HG02970 (cell line): ENCODE measurements around the gene VPS35.

Source experiments
- ATAC-seq: cut with Tn5 transposase; IDR thresholded peaks from one replicate; pipeline ENCODE4 v1.9.1; 2021; ENCODE audit warnings: mild to moderate bottlenecking, moderate library complexity, moderate number of reproducible peaks; ENCODE audit not compliant: unreplicated experiment, low FRiP score

The VPS35 gene

DNA sequence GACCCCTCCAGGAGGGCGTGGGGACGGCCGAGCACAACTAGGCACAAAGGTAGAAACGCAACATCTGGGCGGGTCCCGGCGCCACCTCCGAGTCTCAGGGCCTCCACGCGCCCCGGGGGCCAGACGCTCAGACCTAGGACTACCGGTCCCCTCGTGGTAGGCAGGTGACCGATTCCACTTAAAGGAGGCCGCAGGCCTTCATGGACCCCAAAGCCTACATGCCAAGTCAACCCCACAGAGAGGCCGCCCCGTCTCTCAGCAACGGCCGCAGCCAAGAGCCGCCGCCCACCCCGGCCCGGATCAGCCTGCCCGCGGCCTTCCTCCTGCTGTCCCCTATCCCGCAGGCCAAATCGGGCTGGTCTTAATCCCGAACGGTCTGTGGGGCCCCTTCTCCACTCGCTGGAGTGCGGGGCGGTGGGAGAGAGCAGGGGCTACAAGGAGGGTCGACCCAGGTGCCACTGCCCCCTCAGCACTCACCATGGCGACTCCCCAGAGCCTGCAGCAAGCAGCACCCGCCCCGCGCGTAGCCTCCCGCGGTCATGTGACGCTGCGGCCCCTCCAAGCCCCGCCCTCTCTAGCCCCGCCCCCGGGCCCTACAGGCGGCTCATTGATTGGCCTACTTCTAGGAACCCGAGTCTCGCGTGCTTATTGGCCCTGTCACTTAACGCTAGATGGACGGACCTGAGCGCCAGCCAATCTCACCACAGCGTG, at the start of gene VPS35:
Gene VPS35 (minus strand): TSS at position 525 of the 711 bp plus-strand sequence. CDS start 45 bp downstream, at position 480.
- peak; percentile 80 for ATAC-seq

DNA sequence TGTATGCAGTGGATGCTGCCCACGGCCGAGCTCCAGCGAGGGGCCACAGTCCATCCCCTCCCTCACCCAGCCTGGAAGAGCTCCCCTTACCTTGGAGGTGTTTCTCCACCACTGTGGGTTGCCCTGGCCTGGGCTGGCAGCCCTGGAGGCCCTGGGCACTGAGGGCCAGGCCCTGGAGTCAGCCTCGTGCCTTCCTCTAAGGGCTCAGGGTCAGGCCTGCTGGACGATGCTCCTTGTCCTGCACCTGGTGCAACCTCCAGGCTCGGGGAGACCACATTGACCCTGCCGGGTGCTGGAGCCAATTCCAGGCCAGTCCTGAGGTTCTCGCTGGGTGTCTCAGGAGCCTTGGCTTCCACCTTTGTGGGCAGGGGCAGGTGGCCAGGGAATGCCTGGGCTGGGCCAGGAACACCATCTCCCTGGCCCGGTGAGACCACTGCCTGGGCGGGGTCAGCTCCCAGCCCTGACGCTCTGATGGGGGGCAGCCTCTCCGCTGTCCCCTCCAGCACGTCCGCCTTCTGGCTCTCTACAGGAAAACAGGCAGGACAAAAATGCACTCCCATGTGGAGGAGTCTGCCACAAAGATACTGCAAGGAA, 48.7 kb upstream of the VPS35 start:
- ATAC-seq = no peak

DNA sequence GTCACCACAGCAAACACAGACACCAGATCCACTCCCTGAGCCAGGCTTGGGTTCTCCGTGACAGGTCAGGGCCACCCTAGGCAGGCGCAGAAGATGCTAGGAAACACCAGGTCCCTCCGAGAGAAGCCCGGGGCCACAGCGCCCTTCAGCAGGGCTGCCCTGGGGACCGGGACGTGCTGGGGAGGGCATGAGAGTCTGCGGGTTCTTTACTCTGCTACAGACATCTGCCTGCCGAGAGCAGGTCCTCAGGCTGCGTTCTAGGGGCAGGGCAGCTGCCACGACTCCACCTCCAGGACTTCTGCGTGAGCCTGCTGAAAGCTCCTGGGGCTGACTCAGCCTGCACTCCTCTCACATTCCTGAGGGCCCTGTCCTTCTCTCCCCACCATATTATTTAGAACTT, 47.7 kb upstream of the VPS35 start:
- ATAC-seq = no peak

DNA sequence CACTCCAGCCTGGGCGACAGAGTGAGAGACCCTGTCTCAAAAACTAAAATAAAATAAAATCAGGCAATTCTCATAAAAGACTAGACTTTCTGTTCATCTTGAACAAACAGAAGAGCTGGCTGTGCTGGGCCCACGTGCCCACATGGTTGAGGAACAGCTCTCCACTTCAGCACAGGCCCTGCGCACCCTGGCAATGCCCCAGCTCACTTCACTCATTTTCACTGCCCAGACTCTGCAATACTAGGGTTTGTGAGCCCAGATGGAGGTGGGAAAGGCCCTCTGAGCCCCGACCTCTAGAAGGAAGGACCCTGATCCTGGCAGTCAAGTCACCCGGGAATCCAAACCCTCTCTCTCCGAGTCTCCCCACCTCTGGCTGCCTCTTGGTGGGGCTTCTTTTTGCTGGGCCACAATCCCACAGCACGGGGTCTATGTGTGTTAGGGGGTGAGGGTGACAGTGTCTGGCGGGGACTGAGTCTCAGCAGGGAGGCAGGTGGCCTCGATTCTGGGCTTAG, 44.4 kb upstream of the VPS35 start:
- ATAC-seq = no peak

DNA sequence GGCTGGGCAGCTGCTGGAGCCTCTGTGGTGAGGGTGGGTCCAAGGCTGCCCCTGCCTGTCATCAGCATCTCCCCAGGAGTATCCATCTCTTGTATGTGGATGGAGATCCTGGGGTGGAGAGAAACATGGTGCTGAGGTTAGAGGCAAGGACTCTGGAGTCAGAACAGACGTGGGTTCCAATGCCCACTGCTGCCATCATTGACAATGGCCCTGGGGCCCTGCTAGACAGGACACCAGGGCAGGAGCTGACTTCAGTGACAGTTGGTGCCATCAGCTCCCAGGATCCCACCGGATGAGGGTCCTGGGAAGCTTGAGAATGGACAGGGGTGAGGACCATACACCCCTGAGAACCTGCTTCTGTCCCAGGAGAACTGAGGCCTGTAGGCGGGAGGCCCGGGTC, 43.6 kb upstream of the VPS35 start:
- ATAC-seq = no peak

DNA sequence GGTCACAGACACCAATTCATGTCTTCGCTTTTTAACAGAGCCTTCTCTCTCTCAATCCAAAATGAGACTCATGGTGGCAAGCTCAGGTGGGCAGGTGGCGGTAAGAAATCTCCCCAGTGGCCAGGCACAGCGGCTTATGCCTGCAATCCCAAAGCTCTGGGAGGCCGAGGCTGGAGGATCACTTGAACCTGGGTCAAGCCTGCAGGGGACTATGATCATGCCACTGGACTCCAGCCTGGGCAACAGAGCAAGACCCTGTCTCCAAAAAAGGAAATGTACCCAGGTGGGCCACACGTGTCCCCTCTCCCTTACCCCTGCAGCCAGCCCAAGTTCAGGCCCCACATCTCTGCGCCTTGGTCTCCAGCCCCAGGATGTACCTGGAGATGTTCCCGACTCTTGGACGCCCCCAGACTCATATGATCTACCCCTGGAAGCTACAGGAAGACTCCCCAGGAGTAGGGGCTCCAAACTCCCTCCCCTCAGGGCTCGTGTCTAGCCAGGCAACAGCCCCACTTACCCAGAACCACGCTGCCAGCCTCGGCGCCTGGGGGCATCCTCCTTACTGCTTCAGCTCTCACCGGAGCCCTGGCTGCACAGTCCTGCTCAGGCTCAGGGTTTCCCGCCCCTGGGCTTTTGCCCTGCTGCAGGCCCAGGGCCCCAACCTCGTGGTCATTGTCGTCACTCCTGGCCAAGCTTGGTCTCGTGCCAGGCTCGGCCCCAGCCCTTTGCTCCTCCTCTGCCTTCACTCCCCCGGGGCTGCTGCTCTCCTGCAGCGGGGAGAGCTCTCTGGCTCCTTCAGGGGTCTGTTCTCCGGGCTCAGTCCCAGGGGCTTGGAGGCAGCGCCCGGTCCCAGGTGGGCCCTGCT, 42.9 kb upstream of the VPS35 start:
- ATAC-seq = no peak

DNA sequence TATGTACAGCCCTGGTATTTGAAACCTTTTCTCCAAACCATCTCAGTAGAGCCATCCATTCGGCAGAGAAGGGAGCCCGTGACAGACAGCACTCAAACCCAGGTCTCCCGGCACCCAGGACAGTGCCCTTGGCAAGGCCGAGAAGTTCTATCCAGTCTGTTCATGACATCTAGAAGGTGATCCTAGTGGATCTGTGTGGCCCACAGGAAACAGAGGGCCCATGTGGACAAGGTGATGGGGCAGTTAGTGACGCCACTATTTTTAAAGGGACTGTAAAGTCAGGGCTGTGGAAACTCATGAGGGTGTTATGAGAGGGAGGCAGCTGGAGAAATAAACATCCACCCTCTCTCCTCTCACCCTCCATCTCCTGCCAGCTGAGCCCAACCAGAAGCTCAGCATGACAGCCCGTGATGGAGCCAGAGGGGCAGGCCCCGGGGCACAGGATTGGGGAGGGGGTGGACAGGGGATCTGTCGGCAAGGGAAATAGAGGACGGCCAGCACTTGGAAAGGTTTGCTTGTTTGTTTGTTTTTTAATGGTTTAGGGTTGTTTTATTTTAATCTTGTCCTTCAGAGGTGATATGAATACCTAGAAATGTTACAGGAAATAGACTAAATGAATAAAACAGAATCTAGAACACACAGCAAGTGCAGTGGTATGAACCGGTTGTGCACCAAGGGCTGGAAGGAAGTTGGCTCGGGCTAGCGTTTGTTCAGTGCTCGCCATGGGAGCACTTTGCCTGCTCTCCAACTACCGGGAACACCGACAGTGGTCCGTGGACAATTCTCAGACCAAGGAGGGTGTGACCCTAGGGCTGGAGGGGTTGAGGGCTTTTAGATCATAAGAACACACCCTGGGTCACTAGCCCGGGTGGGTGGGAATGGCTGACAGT, 42.1 kb upstream of the VPS35 start:
- no peak for ATAC-seq

DNA sequence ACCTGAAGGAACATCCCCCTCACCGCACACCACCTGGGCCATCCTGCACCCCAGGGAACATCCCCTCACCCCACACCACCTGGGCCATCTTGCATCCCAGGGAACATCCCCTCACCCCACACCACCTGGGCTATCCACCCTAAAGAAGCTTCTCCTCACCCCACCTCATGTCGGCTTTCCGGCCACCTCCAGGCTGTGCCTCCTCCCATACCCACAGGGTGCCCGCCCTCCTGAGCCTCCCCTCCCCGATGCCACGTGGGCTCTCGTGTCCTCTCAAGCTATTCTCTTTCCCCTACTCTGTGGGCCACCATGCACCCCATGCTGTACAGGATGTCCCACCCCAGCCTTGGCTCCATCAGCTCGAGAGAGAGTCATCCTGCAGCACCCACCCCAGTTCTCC, 41.1 kb upstream of the VPS35 start:
- ATAC-seq = no peak

DNA sequence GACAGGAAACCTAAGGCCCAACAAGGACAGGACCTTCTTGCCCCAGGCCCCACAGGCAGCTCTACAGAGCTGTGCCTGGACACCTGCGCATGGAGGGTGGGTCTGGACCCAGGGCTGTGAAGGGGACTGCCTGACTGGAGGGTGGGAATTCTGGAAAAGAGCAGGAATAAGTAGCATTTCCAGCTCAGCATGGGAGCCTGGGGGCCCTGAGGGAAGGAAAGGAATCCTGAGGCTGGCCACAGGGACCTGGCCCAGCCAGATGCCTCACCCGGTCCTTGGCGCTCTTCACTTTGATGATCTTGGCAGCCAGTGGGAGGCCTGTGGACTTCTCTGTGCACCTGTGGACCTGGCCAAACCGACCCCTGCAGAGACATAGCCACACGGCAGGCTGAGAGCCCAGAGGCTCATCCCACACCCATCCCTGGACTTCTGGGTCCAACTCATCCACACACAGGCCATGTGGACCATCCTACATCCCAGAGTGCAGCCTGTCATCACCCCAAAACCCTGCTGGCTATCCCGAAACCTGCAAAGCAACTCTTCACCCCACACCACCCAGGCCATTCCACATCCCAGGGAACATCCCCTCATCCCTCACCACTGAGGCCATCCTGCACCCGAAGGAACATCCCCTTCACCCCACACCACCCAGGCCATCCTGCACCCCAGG, 40.5 kb upstream of the VPS35 start:
- ATAC-seq = no peak

DNA sequence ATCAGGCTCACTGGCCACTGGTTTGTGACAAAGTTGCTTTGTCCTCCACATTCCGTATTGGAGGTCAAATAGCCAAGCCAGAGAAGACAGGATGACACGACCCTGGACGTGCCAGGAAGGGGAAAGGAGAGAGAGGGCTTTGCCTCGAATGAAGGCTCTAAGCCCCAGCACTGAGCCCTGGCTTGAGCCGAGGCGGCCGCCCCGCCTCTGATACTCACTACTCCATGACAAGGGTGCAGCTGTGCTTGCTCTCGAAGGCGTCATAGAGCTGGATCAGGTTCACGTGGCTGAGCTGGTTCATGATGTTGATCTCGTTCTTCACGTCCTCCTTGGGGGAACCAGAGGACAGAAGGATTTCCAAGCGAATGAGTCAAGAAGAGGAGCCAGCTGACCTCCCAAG, 39.8 kb upstream of the VPS35 start:
- no peak for ATAC-seq

DNA sequence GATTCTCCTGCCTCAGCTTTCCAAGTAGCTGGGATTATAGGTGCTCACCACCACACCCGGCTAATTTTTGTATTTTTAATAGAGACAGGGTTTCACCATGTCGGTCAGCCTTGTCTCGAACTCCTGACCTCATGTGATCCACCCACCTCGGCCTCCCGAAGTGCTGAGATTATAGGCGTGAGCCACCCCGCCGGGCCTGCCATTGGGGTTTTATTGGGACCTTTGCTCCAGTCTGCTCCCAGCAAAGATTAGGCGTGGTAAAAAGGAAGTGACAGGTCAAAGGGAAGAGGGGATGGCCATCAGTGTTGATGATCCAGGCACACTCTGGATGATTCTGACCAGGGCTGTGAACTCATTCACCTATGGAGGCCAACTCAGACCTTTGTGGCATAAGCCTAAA, 38.7 kb upstream of the VPS35 start:
- ATAC-seq = no peak

DNA sequence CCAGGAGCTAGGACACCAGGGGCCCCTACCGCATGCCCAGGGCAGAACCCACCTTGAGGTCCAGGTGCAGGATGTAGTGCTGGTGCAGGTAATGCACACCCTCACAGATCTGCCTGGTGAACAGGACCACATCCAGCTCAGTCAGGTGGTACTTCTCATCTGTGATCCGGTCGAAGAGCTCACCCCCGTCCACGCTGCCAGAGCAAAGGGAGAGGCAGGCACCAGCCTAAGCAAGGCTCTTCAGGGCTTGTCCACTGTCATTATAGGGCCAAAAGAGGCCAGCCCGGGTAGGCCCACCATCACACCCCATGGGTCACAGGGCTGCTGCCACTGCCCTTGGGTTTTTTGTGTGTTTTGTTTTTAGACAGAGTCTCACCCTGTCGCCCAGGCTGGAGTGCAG, 38.2 kb upstream of the VPS35 start:
- ATAC-seq = no peak

DNA sequence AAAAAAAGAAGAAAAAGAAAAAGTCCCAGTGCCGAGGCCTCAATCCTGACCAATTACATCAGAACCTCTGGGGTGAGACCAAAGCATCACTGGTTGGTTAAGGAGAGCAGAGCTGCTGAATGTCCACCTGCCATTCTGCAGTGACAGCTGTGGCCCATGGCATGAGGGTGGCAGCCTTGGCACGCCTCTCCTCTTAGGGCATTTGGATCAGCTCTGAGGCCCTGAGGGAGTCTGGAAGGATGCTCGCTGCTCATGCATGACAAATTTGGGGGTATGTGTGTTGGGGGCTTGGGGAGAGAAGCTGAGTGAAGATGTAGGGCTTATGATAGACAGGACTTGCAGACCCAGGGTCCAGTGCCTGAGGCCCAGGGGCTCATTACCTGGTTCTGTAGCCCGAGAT, 32.9 kb upstream of the VPS35 start:
- ATAC-seq = no peak

DNA sequence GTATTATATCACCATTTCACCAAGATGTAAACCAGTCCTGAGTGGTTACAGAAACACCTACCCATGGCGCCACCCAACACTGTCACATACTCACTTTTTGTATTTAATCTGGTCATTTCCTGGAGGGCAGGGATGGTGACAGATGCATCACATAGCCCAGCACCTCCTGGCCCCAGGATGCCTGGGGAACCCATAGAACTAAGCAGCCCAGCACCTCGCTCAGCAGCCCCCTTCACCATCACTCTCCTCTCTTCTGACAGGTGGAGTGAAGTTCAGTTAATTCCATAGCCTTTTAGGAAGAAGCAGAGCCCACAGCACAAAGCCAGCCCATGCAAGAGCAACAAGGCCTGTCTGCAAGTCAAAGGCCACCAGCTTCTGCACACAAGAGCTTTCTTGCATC, 31.6 kb upstream of the VPS35 start:
- ATAC-seq = no peak

DNA sequence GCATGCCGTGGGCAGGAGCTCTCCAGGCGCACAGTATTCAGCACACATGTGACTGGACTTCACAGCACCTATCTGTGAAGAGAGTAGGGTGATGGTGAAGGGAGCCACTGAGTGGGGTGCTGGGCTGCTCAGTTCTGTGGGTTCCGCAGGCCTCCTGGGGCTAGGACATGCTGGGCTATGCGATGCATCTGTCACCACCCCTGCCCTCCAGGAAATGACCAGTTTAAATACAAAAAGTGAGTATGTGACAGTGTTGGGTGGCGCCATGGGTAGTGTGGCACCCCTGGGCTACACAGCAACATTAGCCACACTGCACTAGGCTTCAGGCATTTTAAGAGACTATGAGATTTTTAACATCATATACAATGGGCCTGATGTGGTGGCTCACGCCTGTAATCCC, 30.6 kb upstream of the VPS35 start:
- no peak for ATAC-seq

DNA sequence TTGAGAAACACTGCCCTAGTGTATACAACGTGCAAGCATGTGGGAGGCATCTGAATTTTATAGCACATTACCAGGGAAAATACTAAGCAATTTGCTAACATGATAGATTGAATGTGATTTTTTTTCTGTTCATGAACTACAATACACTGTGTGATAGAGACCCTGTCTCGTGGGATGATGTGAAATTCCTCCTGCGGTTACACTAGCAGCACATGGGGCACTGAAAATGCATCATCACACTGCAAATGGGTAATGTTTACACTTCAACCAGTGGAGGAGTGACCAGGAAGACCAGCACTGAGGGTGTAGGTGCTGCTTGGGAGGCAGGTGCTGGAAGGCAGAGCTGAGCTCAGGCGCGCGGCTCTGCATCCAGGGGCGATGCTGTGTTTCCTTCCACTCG, 29.2 kb upstream of the VPS35 start:
- no peak for ATAC-seq

DNA sequence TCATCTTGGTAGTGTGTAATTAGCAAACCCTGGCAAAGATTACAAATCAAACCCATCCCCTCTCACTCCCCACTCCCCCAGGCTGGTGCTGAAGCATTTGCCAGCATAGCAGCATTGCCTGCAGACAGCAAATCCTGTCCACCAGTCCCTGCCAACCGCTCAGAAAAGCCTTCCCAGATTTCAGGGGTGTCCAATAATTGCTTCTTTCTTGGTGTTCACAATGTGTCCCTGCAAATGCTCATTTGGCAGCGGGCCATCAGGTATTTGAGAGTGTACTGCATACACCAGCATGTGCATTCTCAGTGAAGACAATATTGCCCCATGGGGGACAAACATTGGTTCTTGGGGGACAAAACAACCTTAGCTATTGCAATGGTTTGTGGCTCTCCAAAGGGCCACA, 28.7 kb upstream of the VPS35 start:
- no peak for ATAC-seq

DNA sequence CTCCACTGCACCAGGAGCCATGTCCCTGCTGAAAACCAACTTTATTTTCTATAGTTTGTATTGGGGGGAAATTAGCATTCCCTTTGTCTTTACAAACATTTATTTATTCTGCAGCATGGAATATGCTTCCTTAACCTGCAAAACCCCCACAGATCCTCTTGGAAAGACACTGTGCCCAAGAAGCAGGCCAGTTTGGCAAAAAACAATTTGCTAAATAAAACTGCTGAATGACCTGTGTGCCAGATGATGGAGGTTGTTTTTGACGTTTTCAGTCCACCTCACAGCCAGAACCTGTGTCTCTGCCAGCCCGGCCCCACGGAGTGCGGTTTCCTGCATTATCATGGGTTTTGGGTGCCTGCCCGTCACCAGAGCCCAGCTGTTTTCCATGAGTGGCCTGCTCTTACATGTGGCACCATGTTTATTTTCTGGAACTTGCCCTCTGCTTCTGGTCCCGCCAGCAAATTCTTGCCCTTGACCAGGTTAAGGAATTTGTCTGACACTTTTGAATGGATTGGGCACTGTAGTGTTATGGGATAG, 26.9 kb upstream of the VPS35 start:
- no peak for ATAC-seq

DNA sequence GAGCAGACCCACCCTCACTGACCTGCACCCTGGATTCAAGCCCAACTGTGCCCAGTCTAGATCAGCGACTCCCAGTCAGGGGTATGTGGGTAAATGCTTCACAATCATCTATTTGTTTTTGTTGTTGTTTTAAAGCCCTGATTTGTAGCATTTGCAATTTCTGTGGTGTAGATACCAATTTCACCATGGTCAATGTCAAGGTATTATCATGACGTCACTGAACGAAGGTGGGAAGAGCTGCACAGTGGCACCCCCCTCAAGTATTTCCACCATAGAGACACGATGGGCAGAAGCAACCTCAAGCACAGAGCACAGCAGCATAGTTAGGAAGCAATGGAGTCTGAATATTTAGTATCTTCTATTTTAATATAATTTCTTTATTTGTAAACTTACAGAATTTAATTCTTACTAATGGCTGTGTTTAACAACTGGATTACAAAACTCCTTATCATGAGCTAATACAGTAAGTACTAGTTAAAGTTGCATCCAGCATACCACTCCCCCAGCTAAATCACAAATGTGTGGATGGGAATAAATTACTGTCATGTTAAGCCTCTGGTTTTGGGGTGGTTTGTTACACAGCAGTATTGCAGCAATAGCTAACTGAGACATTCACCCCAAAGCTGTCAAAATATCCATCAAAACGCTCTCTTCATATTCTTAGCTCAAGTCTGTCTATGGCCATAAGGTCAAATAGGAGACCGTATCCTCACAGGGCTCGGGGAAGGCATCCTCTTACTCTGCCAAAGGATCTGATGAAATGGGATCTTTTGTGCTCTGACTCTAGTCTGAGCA, 26.0 kb upstream of the VPS35 start:
- no peak for ATAC-seq
